Measurements from ENCODE around the gene ZBTB16. TPM values are rescaled to one million over a fixed set of nuclear protein-coding genes. Genes with fewer than 3 reads are reported as not detected.

ZBTB16 gene
- polyA plus RNA-seq, 2 donors = 4.6 to 9.6 TPM

DNA sequence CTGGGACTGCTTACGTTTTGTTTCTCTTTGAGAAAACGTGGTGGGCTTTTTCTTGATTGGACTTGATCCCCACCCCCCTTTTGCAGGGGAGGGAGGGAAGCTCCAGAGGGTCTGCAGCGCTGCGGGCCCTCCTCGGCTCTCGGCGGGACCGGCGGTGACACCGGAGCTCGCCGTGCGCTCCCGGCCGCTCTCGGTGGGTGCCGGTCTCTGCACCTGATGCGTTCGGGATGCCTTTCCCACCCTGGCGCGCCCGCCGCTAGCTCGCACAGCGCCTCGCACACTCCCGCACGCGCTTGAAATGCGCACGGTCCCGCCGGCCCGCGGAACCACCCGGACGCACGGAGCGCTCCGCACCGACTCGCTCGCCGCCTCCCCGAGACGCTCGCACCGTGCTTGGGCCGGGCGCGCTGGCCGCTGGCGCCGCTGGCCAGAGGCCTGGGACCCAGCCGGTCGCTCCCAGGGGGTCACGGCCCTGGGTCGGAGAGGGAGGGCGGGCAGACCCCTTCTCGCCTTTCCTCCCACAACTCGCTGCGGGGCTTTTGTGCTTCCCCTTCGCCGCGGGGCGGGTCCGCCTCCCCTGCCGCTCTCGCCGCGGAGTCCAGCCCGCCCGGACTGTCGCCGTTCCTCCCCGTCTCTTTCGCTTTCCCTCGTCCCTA is 1.0 kb downstream of the ZBTB16 start:
- no peaks in the 10 kb centered on the region for H3K9me3 ChIP-seq (ENCODE audit: control insufficient read depth in 2 of 2, insufficient read depth in 1 of 2, low read depth in 1 of 2, low read length in 1 of 2)
- WGBS, 2 donors = 1 to 2% methylated on average over 53 to 78 of the region's 78 CpGs
- H3K27ac ChIP-seq (ENCODE audit: low read depth in 2 of 2, low read length in 1 of 2) = peak overlapping the region; percentile 80 to 88
- peaks cover 12 to 20% of the 10 kb centered on the region in 2 donors for H3K4me1 ChIP-seq (ENCODE audit: control insufficient read depth in 2 of 2, insufficient read depth in 2 of 2, low read length in 1 of 2)
- peak overlapping the region; percentile 79 to 85 for H3K4me3 ChIP-seq (ENCODE audit: low read depth in 1 of 2, low read length in 2 of 2)
- peaks cover 0 to 14% of the 10 kb centered on the region in 2 donors for H3K36me3 ChIP-seq (ENCODE audit: control insufficient read depth in 2 of 2, insufficient read depth in 2 of 2, low read length in 1 of 2)
- no peaks in the 10 kb centered on the region for H3K27me3 ChIP-seq (ENCODE audit: control insufficient read depth in 1 of 2, insufficient read depth in 2 of 2, low read length in 2 of 2)

DNA sequence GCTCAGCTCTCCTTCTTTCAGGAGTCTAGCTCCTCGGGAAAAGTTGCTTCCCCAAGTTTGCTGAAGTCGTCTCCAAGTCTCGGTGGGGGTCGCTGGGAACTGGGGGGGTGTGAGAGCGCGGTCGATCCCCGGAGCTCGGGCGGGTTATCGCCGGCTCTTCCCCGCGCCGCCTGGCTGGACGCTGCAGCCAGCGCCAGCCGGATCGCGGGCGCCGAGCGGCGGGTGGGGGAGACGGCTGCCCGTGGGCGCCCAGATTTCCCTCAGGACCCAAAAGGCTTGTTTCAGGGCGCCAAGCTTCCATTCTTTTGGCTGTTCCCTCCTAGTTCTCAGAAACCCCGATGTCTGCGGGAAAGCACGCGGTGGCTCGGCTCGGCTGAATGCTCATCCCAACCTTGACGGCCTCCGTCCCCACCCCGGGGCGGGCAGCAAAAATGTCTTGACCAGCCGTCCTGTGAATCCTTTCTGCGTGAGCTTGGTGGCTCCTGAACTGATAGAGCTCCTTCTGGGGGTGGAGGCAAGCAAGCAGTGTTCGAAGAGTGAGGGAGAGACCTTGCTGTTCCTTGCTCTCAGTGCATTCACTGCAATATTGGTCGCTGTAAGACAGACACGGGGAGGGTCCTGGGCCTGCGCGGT is 1.7 kb downstream of the ZBTB16 start:
- peaks cover 0 to 14% of the 10 kb centered on the region in 2 donors for H3K36me3 ChIP-seq (ENCODE audit: control insufficient read depth in 2 of 2, insufficient read depth in 2 of 2, low read length in 1 of 2)
- peaks cover 12 to 20% of the 10 kb centered on the region in 2 donors for H3K4me1 ChIP-seq (ENCODE audit: control insufficient read depth in 2 of 2, insufficient read depth in 2 of 2, low read length in 1 of 2)
- H3K9me3 ChIP-seq (ENCODE audit: control insufficient read depth in 2 of 2, insufficient read depth in 1 of 2, low read depth in 1 of 2, low read length in 1 of 2) = no peaks in the 10 kb centered on the region
- 2 to 3% methylated on average over 45 of the region's 45 CpGs for WGBS, 2 donors
- H3K4me3 ChIP-seq (ENCODE audit: low read depth in 1 of 2, low read length in 2 of 2) = peak overlapping the region; percentile 79 to 85
- no peaks in the 10 kb centered on the region for H3K27me3 ChIP-seq (ENCODE audit: control insufficient read depth in 1 of 2, insufficient read depth in 2 of 2, low read length in 2 of 2)
- peak overlapping the region; percentile 80 to 88 for H3K27ac ChIP-seq (ENCODE audit: low read depth in 2 of 2, low read length in 1 of 2)

DNA sequence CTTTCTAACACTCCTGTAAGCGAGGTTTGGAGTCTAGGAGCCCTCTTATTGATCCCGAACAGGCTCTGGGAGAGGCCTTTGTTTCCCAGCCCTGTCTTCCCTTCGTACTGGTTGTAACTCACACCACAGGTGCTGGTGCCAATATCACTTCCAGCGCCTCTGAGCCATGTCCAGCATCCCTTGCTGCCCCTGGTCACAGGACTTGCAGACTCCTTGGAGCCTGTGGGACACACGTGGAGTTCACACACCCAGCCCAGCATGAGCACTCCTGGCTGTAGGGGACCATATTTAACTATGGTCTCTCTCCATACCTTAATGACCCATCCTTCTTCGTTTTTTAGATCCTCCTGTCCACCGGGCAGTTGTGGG is 2.2 kb downstream of the ZBTB16 start:
- Histone ChIP-seq H3K4me1 (ENCODE audit: control insufficient read depth in 2 of 2, insufficient read depth in 2 of 2, low read length in 1 of 2) (peaks cover 12 to 20% of the 10 kb centered on the region in 2 donors), H3K27ac (ENCODE audit: low read depth in 2 of 2, low read length in 1 of 2) (peak overlapping the region; percentile 30 to 88), H3K4me3 (ENCODE audit: low read depth in 1 of 2, low read length in 2 of 2) (peak overlapping the region; percentile 79 to 85), H3K27me3 (ENCODE audit: control insufficient read depth in 1 of 2, insufficient read depth in 2 of 2, low read length in 2 of 2) (no peaks in the 10 kb centered on the region), H3K36me3 (ENCODE audit: control insufficient read depth in 2 of 2, insufficient read depth in 2 of 2, low read length in 1 of 2) (peaks cover 0 to 14% of the 10 kb centered on the region in 2 donors), H3K9me3 (ENCODE audit: control insufficient read depth in 2 of 2, insufficient read depth in 1 of 2, low read depth in 1 of 2, low read length in 1 of 2) (no peaks in the 10 kb centered on the region)
- 29 to 43% methylated on average over 7 of the region's 7 CpGs for WGBS, 2 donors

DNA sequence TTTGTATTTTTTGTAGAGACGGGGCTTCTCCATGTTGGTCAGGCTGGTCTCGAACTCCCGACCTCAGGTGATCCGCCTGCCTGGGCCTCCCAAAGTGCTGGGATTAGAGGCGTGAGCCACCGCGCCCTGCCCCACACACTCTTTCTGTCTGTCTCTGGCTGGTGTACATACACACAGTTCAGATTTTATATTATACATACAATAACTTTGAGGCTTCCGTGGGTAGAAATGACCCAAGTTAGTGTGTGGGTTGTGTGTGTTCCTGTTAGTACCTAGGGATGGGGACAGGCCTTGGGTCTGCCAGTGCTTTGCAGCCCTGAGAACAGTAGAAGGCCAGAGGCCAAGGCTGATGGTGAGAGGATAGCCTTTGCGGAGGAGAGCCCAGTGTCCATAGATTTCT is 2.8 kb downstream of the ZBTB16 start:
- H3K27ac ChIP-seq (ENCODE audit: low read depth in 2 of 2, low read length in 1 of 2) = peak overlapping the region in 1 of 2 donors; percentile 33
- H3K9me3 ChIP-seq (ENCODE audit: control insufficient read depth in 2 of 2, insufficient read depth in 1 of 2, low read depth in 1 of 2, low read length in 1 of 2) = no peaks in the 10 kb centered on the region
- H3K4me1 ChIP-seq (ENCODE audit: control insufficient read depth in 2 of 2, insufficient read depth in 2 of 2, low read length in 1 of 2) = peaks cover 12 to 18% of the 10 kb centered on the region in 2 donors
- 94 to 96% methylated on average over 9 of the region's 9 CpGs for WGBS, 2 donors
- peaks cover 0 to 19% of the 10 kb centered on the region in 2 donors for H3K36me3 ChIP-seq (ENCODE audit: control insufficient read depth in 2 of 2, insufficient read depth in 2 of 2, low read length in 1 of 2)
- peak overlapping the region in 1 of 2 donors; percentile 79 for H3K4me3 ChIP-seq (ENCODE audit: low read depth in 1 of 2, low read length in 2 of 2)
- H3K27me3 ChIP-seq (ENCODE audit: control insufficient read depth in 1 of 2, insufficient read depth in 2 of 2, low read length in 2 of 2) = no peaks in the 10 kb centered on the region

DNA sequence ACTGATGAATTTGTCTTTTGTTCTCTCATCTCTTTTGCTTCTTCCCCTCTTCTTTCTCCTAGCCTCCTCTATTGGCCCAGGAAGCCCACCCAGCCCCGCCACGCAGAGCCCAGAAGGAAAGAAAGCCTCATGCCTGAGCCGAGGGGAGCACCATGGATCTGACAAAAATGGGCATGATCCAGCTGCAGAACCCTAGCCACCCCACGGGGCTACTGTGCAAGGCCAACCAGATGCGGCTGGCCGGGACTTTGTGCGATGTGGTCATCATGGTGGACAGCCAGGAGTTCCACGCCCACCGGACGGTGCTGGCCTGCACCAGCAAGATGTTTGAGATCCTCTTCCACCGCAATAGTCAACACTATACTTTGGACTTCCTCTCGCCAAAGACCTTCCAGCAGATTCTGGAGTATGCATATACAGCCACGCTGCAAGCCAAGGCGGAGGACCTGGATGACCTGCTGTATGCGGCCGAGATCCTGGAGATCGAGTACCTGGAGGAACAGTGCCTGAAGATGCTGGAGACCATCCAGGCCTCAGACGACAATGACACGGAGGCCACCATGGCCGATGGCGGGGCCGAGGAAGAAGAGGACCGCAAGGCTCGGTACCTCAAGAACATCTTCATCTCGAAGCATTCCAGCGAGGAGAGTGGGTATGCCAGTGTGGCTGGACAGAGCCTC is 3.8 kb downstream of the ZBTB16 start:
- Histone ChIP-seq H3K27me3 (ENCODE audit: control insufficient read depth in 1 of 2, insufficient read depth in 2 of 2, low read length in 2 of 2) (no peaks in the 10 kb centered on the region), H3K27ac (ENCODE audit: low read depth in 2 of 2, low read length in 1 of 2) (no peak overlapping the region), H3K4me3 (ENCODE audit: low read depth in 1 of 2, low read length in 2 of 2) (peak overlapping the region in 1 of 2 donors; percentile 79), H3K4me1 (ENCODE audit: control insufficient read depth in 2 of 2, insufficient read depth in 2 of 2, low read length in 1 of 2) (peaks cover 9 to 15% of the 10 kb centered on the region in 2 donors), H3K36me3 (ENCODE audit: control insufficient read depth in 2 of 2, insufficient read depth in 2 of 2, low read length in 1 of 2) (peaks cover 0 to 21% of the 10 kb centered on the region in 2 donors), H3K9me3 (ENCODE audit: control insufficient read depth in 2 of 2, insufficient read depth in 1 of 2, low read depth in 1 of 2, low read length in 1 of 2) (no peaks in the 10 kb centered on the region)
- WGBS, 2 donors = 95% methylated on average over 26 of the region's 26 CpGs

DNA sequence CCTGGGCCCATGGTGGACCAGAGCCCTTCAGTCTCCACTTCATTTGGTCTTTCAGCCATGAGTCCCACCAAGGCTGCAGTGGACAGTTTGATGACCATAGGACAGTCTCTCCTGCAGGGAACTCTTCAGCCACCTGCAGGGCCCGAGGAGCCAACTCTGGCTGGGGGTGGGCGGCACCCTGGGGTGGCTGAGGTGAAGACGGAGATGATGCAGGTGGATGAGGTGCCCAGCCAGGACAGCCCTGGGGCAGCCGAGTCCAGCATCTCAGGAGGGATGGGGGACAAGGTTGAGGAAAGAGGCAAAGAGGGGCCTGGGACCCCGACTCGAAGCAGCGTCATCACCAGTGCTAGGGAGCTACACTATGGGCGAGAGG is 4.3 kb downstream of the ZBTB16 start:
- Histone ChIP-seq H3K36me3 (ENCODE audit: control insufficient read depth in 2 of 2, insufficient read depth in 2 of 2, low read length in 1 of 2) (peaks cover 0 to 23% of the 10 kb centered on the region in 2 donors), H3K4me1 (ENCODE audit: control insufficient read depth in 2 of 2, insufficient read depth in 2 of 2, low read length in 1 of 2) (peaks cover 5 to 13% of the 10 kb centered on the region in 2 donors), H3K4me3 (ENCODE audit: low read depth in 1 of 2, low read length in 2 of 2) (peak overlapping the region in 1 of 2 donors; percentile 21), H3K27ac (ENCODE audit: low read depth in 2 of 2, low read length in 1 of 2) (no peak overlapping the region), H3K27me3 (ENCODE audit: control insufficient read depth in 1 of 2, insufficient read depth in 2 of 2, low read length in 2 of 2) (no peaks in the 10 kb centered on the region), H3K9me3 (ENCODE audit: control insufficient read depth in 2 of 2, insufficient read depth in 1 of 2, low read depth in 1 of 2, low read length in 1 of 2) (no peaks in the 10 kb centered on the region)
- 93% methylated on average over 7 to 8 of the region's 8 CpGs for WGBS, 2 donors

DNA sequence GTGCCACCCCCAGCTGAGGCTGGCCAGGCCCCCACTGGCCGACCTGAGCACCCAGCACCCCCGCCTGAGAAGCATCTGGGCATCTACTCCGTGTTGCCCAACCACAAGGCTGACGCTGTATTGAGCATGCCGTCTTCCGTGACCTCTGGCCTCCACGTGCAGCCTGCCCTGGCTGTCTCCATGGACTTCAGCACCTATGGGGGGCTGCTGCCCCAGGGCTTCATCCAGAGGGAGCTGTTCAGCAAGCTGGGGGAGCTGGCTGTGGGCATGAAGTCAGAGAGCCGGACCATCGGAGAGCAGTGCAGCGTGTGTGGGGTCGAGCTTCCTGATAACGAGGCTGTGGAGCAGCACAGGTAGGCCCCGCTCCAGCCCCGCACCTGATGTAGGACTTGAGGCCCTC is 4.7 kb downstream of the ZBTB16 start:
- H3K36me3 ChIP-seq (ENCODE audit: control insufficient read depth in 2 of 2, insufficient read depth in 2 of 2, low read length in 1 of 2) = peaks cover 0 to 23% of the 10 kb centered on the region in 2 donors
- 90% methylated on average over 14 of the region's 14 CpGs for WGBS, 2 donors
- H3K27me3 ChIP-seq (ENCODE audit: control insufficient read depth in 1 of 2, insufficient read depth in 2 of 2, low read length in 2 of 2) = no peaks in the 10 kb centered on the region
- H3K4me3 ChIP-seq (ENCODE audit: low read depth in 1 of 2, low read length in 2 of 2) = peak overlapping the region; percentile 21 to 37
- H3K9me3 ChIP-seq (ENCODE audit: control insufficient read depth in 2 of 2, insufficient read depth in 1 of 2, low read depth in 1 of 2, low read length in 1 of 2) = no peaks in the 10 kb centered on the region
- H3K4me1 ChIP-seq (ENCODE audit: control insufficient read depth in 2 of 2, insufficient read depth in 2 of 2, low read length in 1 of 2) = peaks cover 5 to 13% of the 10 kb centered on the region in 2 donors
- no peak overlapping the region for H3K27ac ChIP-seq (ENCODE audit: low read depth in 2 of 2, low read length in 1 of 2)

DNA sequence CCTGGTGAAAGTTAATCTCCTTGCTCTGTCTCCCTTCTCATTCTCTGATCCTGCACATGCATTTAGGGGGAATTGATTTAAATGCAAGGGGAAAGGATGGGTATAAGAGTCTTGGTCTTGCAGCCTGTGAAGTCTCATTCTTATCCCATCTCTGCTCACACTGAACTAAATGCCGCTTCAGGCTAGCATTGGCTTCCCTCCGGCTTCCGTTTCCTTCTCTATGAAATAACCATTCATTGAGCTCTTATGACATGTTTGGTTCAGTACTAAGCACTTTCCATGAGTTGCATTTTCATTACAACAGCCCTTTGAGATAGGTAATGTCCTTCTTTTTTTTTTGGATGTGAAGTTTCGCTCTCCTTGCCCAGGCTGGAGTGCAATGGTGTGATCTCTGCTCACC is 5.6 kb downstream of the ZBTB16 start:
- WGBS, 2 donors = 84 to 88% methylated on average over 4 of the region's 4 CpGs
- Histone ChIP-seq H3K27ac (ENCODE audit: low read depth in 2 of 2, low read length in 1 of 2) (no peak overlapping the region), H3K36me3 (ENCODE audit: control insufficient read depth in 2 of 2, insufficient read depth in 2 of 2, low read length in 1 of 2) (peaks cover 0 to 25% of the 10 kb centered on the region in 2 donors), H3K4me3 (ENCODE audit: low read depth in 1 of 2, low read length in 2 of 2) (peak overlapping the region; percentile 9 to 37), H3K4me1 (ENCODE audit: control insufficient read depth in 2 of 2, insufficient read depth in 2 of 2, low read length in 1 of 2) (peaks cover 5 to 16% of the 10 kb centered on the region in 2 donors), H3K9me3 (ENCODE audit: control insufficient read depth in 2 of 2, insufficient read depth in 1 of 2, low read depth in 1 of 2, low read length in 1 of 2) (no peaks in the 10 kb centered on the region), H3K27me3 (ENCODE audit: control insufficient read depth in 1 of 2, insufficient read depth in 2 of 2, low read length in 2 of 2) (no peaks in the 10 kb centered on the region)

DNA sequence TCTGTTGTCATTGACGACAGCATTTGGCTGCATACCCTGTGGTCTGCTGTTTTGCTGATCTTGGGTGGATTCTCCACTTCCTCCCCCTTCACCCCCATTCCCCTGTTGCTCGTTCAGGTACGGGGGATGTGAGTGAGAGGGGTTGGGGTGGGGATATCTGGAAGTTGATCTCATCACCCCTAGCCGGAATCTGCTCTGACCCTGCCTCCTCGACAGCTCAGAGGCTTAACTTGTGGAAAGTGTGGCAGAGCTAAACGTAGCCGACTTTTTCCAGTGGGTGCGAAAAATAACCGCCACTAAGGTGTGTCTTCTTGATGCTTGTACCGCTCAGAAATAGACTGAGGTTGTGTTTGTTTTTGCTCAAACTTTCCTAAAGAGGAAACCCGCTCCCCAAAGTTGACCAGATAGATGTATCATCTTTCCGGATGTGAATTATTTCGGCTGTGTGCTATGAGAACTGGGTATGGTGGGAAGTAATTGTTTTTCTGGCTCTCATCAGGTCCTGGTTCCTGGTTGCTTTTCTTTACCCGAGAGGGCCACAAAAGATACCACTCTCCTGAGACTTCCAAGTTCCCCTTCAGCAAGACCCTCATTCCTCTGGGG is 6.6 kb downstream of the ZBTB16 start:
- no peak overlapping the region for H3K27ac ChIP-seq (ENCODE audit: low read depth in 2 of 2, low read length in 1 of 2)
- no peaks in the 10 kb centered on the region for H3K9me3 ChIP-seq (ENCODE audit: control insufficient read depth in 2 of 2, insufficient read depth in 1 of 2, low read depth in 1 of 2, low read length in 1 of 2)
- H3K4me1 ChIP-seq (ENCODE audit: control insufficient read depth in 2 of 2, insufficient read depth in 2 of 2, low read length in 1 of 2) = peaks cover 5 to 18% of the 10 kb centered on the region in 2 donors
- no peaks in the 10 kb centered on the region for H3K27me3 ChIP-seq (ENCODE audit: control insufficient read depth in 1 of 2, insufficient read depth in 2 of 2, low read length in 2 of 2)
- peak overlapping the region in 1 of 2 donors; percentile 6 for H3K4me3 ChIP-seq (ENCODE audit: low read depth in 1 of 2, low read length in 2 of 2)
- peaks cover 0 to 25% of the 10 kb centered on the region in 2 donors for H3K36me3 ChIP-seq (ENCODE audit: control insufficient read depth in 2 of 2, insufficient read depth in 2 of 2, low read length in 1 of 2)
- 84% methylated on average over 14 of the region's 14 CpGs for WGBS, 2 donors
